CD4-positive, CD25-positive, alpha-beta regulatory T cell (primary cell): Measurements from ENCODE around the gene METTL21A. TPM values are rescaled to one million over a fixed set of nuclear protein-coding genes. Genes with fewer than 3 reads are reported as not detected.

Experiments
- ATAC-seq, 2 donors: fragments of 150-1000 bp; cut with Tn5 transposase; one replicate each; pipeline ENCODE4 v1.10.0; 2021; ENCODE audit warnings: low read depth in 2 of 2, moderate number of reproducible peaks in 2 of 2, moderate library complexity in 1 of 2
- DNase-seq, 3 donors: peaks; one replicate each; pipeline versions ENCODE4 v3.0.0 to v3.0.0-alpha.2; 2012 to 2022; ENCODE audit warnings: mixed read lengths in 1 of 3
- H3K27ac ChIP-seq: one replicate; pipeline ENCODE4 v1.7.0; 2013; ENCODE audit warnings: mild to moderate bottlenecking, low read length; ENCODE audit not compliant: insufficient read depth, poor library complexity, severe bottlenecking
- H3K27me3 ChIP-seq: one replicate; pipeline ENCODE4 v1.7.0; 2013; ENCODE audit warnings: low read length; ENCODE audit not compliant: control insufficient read depth, insufficient read depth
- H3K36me3 ChIP-seq: one replicate; pipeline ENCODE4 v1.7.0; 2013; ENCODE audit warnings: mild to moderate bottlenecking, low read length, moderate library complexity; ENCODE audit not compliant: control insufficient read depth, insufficient read depth
- H3K4me1 ChIP-seq: 2 replicates; pipeline ENCODE4 v1.7.0; 2013; ENCODE audit warnings: mild to moderate bottlenecking, low read length; ENCODE audit not compliant: insufficient read depth, control insufficient read depth, poor library complexity, severe bottlenecking
- H3K4me3 ChIP-seq: one replicate; pipeline ENCODE4 v1.7.0; 2013; ENCODE audit warnings: low read depth, mild to moderate bottlenecking, low read length, moderate library complexity
- H3K9me3 ChIP-seq, 2 experiments: 1 replicate in 1 of 2; 2 replicates in 1 of 2; pipeline ENCODE4 v1.7.0; 2013; ENCODE audit warnings: low read length in 2 of 2, mild to moderate bottlenecking in 1 of 2, moderate library complexity in 1 of 2; ENCODE audit not compliant: control insufficient read depth in 2 of 2
- H3K27ac Mint-ChIP-seq, 3 donors: one replicate each; pipeline ENCODE4 v1.8.0; 2020 to 2022; ENCODE audit warnings: mild to moderate bottlenecking in 3 of 3, mixed read lengths in 3 of 3, moderate library complexity in 2 of 3
- H3K27me3 Mint-ChIP-seq: one replicate; pipeline ENCODE4 v1.8.0; 2022; ENCODE audit warnings: mild to moderate bottlenecking, mixed read lengths
- H3K36me3 Mint-ChIP-seq: one replicate; pipeline ENCODE4 v1.8.0; 2020; ENCODE audit warnings: mixed read lengths
- H3K4me1 Mint-ChIP-seq, 4 donors: one replicate each; pipeline ENCODE4 v1.8.0; 2020 to 2022; ENCODE audit warnings: mixed read lengths in 4 of 4, mild to moderate bottlenecking in 1 of 4
- H3K4me3 Mint-ChIP-seq, 4 donors: one replicate each; pipeline ENCODE4 v1.8.0; 2020 to 2022; ENCODE audit warnings: mild to moderate bottlenecking in 4 of 4, mixed read lengths in 4 of 4, moderate library complexity in 3 of 4
- H3K9me3 Mint-ChIP-seq, 7 donors: one replicate each; pipeline ENCODE4 v1.8.0; 2020 to 2022; ENCODE audit warnings: mixed read lengths in 7 of 7, mild to moderate bottlenecking in 3 of 7, moderate library complexity in 2 of 7
- polyA plus RNA-seq, 4 donors: library from polyadenylated mRNA; unstranded; fragments of 300-500 nt; fragmentation: Illumina TruSeq; gene quantifications; one replicate each; pipeline ENCODE4 v1.2.3, GENCODE V29; 2021
- total RNA-seq: library from RNA; stranded (reverse); gene quantifications from one replicate; pipeline ENCODE4 v1.2.3, GENCODE V29; 2022

The METTL21A gene
- total RNA-seq (13.7 TPM), polyA plus RNA-seq (10 to 100 TPM; 21.7 to 29.7 (median 23.0) TPM)

- H3K9me3 ChIP-seq = no peaks in the 10 kb centered on the region
- Mint-ChIP-seq H3K9me3 (no peaks in the 10 kb centered on the region), H3K27me3 (no peaks in the 10 kb centered on the region), H3K27ac (peak within 1 kb of the TSS; percentile 94 to 96 (median 95)), H3K36me3 (peaks cover 3% of the 10 kb centered on the region), H3K4me1 (peaks cover 20 to 52% (median 36%) of the 10 kb centered on the region in 4 donors), H3K4me3 (peak within 1 kb of the TSS; percentile 95 to 98 (median 96))
- DNase-seq = peak; percentile 95 to 97 (median 96)
- peaks cover 2% of the 10 kb centered on the region for H3K36me3 ChIP-seq
- ATAC-seq = peak; percentile 80 to 83
- no peaks in the 10 kb centered on the region for H3K27me3 ChIP-seq
- peaks cover 43% of the 10 kb centered on the region for H3K4me1 ChIP-seq
- peak within 1 kb of the TSS; percentile 92 for H3K4me3 ChIP-seq
- peak within 1 kb of the TSS; percentile 97 for H3K27ac ChIP-seq
These were observed at the start of gene METTL21A for GRCh38 chr2:207625014-207625907. Gene METTL21A (minus strand): TSS chr2:207625394. CDS start chr2:207624375, 1,019 bp downstream.

- ATAC-seq (no peak), DNase-seq (no peak)
- no peaks in the 10 kb centered on the region for H3K4me1 ChIP-seq
- Mint-ChIP-seq H3K36me3 (no peaks in the 10 kb centered on the region), H3K27me3 (peaks cover 30% of the 10 kb centered on the region), H3K4me3 (no peak overlapping the region), H3K27ac (no peak overlapping the region), H3K9me3 (no peaks in the 10 kb centered on the region), H3K4me1 (no peaks in the 10 kb centered on the region)
- no peak overlapping the region for H3K27ac ChIP-seq
- no peaks in the 10 kb centered on the region for H3K36me3 ChIP-seq
- no peak overlapping the region for H3K4me3 ChIP-seq
- H3K27me3 ChIP-seq = peaks cover 3% of the 10 kb centered on the region
- H3K9me3 ChIP-seq = no peaks in the 10 kb centered on the region
These were observed 49.6 kb upstream of the METTL21A start for GRCh38 chr2:207674826-207675225.

- H3K4me3 Mint-ChIP-seq = no peak overlapping the region
- DNase-seq (no peak), ATAC-seq (no peak)
- H3K36me3 Mint-ChIP-seq = no peaks in the 10 kb centered on the region
- Histone ChIP-seq H3K4me1 (no peaks in the 10 kb centered on the region), H3K9me3 (no peaks in the 10 kb centered on the region), H3K27me3 (peaks cover 3% of the 10 kb centered on the region), H3K36me3 (no peaks in the 10 kb centered on the region), H3K4me3 (no peak overlapping the region), H3K27ac (no peak overlapping the region)
- no peaks in the 10 kb centered on the region for H3K4me1 Mint-ChIP-seq
- H3K27ac Mint-ChIP-seq = no peak overlapping the region
- H3K27me3 Mint-ChIP-seq = peaks cover 25% of the 10 kb centered on the region
- no peaks in the 10 kb centered on the region for H3K9me3 Mint-ChIP-seq
These were observed 49.1 kb upstream of the METTL21A start for GRCh38 chr2:207674266-207674774.

- Mint-ChIP-seq H3K27me3 (peaks cover 22% of the 10 kb centered on the region), H3K4me3 (no peak overlapping the region), H3K9me3 (no peaks in the 10 kb centered on the region), H3K36me3 (no peaks in the 10 kb centered on the region), H3K4me1 (no peaks in the 10 kb centered on the region), H3K27ac (no peak overlapping the region)
- Histone ChIP-seq H3K9me3 (no peaks in the 10 kb centered on the region), H3K4me1 (no peaks in the 10 kb centered on the region), H3K36me3 (no peaks in the 10 kb centered on the region), H3K27ac (no peak overlapping the region), H3K27me3 (peaks cover 3% of the 10 kb centered on the region), H3K4me3 (no peak overlapping the region)
- DNase-seq = no peak
- no peak for ATAC-seq
These were observed 48.2 kb upstream of the METTL21A start for GRCh38 chr2:207673431-207673830.

GRCh38 chr2:207670887-207671286, 45.7 kb upstream of the METTL21A start:
- Mint-ChIP-seq H3K27me3 (peaks cover 19% of the 10 kb centered on the region), H3K4me3 (no peak overlapping the region), H3K27ac (no peak overlapping the region), H3K4me1 (no peaks in the 10 kb centered on the region), H3K36me3 (no peaks in the 10 kb centered on the region), H3K9me3 (no peaks in the 10 kb centered on the region)
- no peak for DNase-seq
- H3K27ac ChIP-seq = no peak overlapping the region
- no peaks in the 10 kb centered on the region for H3K4me1 ChIP-seq
- H3K4me3 ChIP-seq = no peak overlapping the region
- peaks cover under 1% of the 10 kb centered on the region for H3K27me3 ChIP-seq
- no peaks in the 10 kb centered on the region for H3K9me3 ChIP-seq
- H3K36me3 ChIP-seq = no peaks in the 10 kb centered on the region
- no peak for ATAC-seq

GRCh38 chr2:207663870-207664545, 38.8 kb upstream of the METTL21A start:
- Mint-ChIP-seq H3K9me3 (no peaks in the 10 kb centered on the region), H3K27me3 (no peaks in the 10 kb centered on the region), H3K36me3 (no peaks in the 10 kb centered on the region), H3K4me3 (no peak overlapping the region), H3K27ac (no peak overlapping the region), H3K4me1 (peaks cover 0 to 5% (median 0%) of the 10 kb centered on the region in 4 donors)
- no peak for ATAC-seq
- H3K9me3 ChIP-seq = no peaks in the 10 kb centered on the region
- no peaks in the 10 kb centered on the region for H3K4me1 ChIP-seq
- H3K27ac ChIP-seq = no peak overlapping the region
- DNase-seq = no peak
- no peaks in the 10 kb centered on the region for H3K36me3 ChIP-seq
- H3K4me3 ChIP-seq = no peak overlapping the region
- H3K27me3 ChIP-seq = no peaks in the 10 kb centered on the region

- Histone ChIP-seq H3K4me1 (no peaks in the 10 kb centered on the region), H3K27me3 (no peaks in the 10 kb centered on the region), H3K27ac (no peak overlapping the region), H3K4me3 (no peak overlapping the region), H3K36me3 (no peaks in the 10 kb centered on the region), H3K9me3 (no peaks in the 10 kb centered on the region)
- Mint-ChIP-seq H3K36me3 (no peaks in the 10 kb centered on the region), H3K27me3 (no peaks in the 10 kb centered on the region), H3K9me3 (no peaks in the 10 kb centered on the region), H3K4me3 (no peak overlapping the region), H3K4me1 (peaks cover 0 to 5% (median 0%) of the 10 kb centered on the region in 4 donors), H3K27ac (peak overlapping the region in 1 of 3 donors; percentile 41)
- DNase-seq (no peak), ATAC-seq (peak; percentile 59 to 66)
These were observed 37.0 kb upstream of the METTL21A start for GRCh38 chr2:207662203-207662602.
